Activated CD8-positive, alpha-beta memory T cell treated with anti-CD3 and anti-CD28 coated beads, Interleukin-2, amount 50 U/mL, for 1 hour (primary cell): ENCODE measurements around the gene UQCC3.
"Not testable (repeated sequence)": the region's sequence is repeated elsewhere in the genome, so short reads cannot be mapped to it uniquely, and the experiment has no call there.

Experiments used
- DNase-seq: peaks from one replicate; pipeline ENCODE4 v3.0.0-alpha.2; 2020; ENCODE audit errors: extremely low read depth

The UQCC3 gene

DNA sequence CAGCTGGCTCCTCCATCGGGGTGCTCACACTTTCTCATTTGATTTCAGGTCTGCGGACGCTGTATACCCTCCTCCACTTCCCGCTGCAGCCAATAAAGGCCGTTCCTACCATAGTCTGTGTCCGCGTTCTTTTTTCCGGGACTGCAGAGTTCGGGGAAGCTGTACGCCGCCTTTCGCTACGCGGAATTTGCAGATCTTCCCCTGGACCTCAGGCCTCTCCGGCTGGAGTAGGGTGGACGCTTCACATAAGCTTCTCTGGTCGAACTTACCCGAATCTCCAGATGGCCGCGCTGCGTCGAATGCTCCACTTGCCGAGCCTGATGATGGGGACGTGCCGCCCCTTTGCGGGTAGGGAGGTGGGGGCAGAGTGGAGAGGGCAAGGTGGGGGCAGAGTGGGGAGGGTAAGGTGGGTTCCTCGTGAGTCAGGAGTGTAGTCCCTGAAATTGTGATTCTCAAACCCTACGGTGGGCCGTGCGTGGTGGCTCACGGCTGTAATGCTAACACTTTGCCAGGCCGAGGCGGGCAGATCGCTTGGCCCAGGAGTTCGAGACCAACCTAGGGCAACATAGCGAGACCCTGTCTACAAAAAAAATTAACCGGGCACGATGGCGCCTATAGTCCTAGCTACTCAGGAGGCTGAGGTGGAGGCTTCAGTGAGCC lies 5.7 kb upstream of the UQCC3 start:
- DNase-seq, result no peak

DNA sequence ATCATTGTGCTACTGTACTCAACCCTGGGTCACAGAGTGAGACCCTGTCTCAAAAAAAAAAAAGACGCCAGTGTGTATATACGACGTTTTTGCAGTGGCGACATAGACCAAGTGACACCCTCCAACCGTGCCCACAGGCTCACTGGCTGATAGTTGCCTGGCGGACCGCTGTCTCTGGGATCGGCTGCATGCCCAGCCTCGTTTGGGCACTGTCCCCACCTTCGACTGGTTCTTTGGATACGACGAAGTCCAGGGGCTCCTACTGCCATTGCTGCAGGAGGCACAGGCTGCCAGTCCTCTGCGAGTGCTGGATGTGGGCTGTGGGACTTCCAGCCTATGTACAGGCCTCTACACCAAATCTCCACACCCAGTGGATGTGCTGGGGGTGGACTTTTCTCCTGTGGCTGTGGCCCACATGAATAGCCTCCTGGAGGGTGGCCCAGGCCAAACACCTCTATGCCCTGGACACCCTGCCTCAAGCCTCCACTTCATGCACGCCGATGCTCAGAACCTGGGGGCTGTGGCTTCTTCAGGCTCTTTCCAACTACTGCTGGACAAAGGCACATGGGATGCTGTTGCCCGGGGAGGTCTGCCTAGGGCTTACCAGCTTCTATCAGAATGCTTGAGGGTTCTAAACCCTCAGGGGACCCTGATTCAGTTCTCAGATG lies 5.1 kb upstream of the UQCC3 start:
- no peak for DNase-seq

DNA sequence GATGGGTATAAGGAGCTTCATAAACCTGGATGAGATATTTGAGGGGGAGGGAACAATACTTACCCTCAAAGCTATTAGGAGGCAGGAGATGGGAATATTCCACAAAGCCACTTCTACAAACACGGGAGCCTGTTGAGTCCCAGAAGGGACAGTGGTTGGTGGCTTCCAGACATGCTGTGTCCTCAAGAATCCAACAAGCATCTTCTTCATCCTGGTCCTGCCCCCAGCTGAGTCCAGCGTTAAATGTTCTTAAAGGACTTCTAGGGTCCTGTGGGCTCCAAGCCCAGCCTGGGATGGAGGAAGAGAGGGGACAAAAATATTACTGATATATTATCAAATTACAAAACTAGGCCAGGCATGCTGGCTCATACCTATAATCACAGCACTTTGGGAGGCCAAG lies 4.0 kb upstream of the UQCC3 start:
- DNase-seq, result no peak

DNA sequence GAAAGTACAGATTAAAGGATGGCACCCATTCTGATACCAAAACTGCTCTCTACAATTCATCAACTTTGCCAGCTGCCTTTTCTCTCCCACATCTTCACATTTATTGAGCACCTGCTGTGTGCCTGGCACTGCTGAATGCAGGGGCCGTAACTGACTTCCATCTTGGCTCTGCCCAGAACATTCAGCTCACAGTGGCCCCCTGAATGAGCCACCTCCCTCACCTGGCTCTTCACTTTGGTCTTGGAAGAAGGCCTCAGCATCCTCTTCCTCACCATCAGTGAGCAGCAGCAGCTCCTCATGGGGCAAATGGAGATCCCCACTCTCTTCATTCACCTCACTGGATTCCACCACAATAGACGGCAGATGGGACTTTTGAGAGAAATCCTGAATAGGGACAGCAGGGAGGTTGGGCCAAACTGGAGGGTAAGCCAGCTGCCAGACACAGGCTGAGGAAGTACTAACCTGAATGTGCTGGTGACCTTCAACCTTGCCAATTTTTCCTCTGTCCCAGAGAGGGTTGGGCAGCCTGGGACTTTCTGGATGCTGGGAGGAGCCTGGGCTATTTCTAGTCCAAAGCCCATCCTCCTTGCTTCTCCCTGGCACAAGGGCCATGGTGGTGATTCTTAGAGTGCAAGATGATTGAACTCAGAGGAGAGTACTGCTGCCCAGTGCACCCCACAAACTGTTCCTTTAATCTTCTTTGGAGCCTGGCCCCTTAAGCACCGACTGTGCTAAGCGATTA lies 1.9 kb upstream of the UQCC3 start:
- DNase-seq, result no peak

DNA sequence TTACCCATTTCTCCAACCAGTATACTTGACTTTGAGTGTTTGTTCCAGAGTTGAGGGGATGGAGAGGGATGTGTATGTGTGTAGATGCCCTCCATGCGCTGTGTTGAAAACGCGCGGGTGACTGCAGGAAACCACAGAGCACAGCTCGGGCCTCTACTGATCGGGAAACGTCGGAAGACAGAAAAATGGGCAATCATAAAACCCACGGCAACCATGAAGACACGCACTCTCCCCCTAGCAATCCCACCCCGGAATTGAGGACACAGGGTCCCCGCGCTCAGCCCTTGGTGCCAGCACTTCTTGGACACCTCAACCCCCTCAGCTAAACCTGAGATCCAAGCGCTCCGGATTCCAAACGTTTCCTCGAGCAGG lies 251 bp upstream of the UQCC3 start:
- no peak for DNase-seq

DNA sequence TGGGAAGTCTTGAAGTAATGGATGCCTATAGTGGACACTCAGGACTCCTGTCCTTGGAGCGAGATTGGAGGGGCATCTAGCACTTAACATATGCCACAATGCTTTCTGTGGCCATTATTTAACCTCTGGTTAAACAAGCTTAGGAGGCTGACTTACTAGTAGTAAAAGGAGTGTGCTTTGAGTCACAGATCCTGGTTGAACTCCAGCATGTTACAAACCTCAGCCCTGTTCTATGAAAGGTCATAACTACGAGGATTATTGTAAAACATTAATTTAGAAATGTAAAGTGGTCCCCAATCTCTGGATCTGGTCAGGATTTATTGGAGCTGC lies 1.7 kb downstream of the UQCC3 start:
- DNase-seq, result no peak

DNA sequence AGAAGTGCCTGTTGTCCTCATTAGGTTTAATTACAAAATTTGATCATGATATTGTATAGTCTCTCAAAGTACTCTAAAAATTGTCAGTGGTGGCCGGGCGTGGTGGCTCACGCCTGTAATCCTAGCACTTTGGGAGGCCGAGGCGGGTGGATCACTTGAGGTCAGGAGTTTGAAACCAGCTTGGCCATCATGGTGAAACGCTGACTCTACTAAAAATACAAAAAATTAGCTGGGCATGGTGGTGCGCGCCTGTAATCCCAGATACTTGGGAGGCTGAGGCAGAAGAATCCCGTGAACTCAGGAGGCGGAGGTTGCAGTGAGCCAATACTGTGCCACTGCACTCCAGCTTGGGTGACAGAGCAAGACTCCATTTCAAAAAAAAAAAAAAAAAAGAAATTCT lies 3.9 kb downstream of the UQCC3 start:
- DNase-seq, result not testable (repeated sequence)

DNA sequence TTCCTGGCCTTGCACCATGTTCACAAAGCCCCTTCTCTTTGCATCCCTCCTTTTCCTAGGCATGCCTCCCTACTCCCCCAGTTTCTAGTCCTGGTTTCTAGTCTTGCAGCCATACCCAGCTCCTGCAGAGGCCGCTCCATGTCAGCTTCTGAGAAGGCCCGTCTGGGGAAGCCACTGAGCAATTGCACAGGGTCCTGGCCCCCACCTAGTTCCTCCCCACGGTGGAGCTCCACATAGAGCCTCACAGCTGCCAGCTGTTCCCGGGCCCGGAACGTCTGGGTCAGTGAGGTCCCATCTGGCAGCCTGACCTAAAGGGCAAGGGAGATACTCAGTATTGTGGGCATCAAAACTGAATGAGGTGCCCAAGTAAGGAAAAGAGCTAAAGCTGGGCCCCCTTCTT lies 5.2 kb downstream of the UQCC3 start:
- no peak for DNase-seq

DNA sequence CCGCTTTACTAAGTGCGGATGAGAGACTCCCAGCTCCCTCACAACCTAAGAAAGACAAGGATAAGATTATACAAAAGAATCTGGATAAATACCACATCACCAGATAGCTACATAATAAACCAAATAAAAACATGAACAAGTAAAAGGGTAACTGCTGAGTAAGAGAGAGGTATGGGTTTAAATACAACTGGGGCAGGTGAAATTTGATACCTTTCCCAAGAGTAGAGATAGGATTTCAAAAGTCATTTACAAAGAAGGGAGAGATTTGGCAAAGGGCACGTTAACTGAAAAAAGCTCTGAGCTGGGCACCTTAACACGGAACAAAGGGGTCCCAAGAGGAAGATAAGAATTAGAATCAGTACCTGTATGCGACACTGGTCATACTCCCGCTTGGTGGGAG lies 5.7 kb downstream of the UQCC3 start:
- DNase-seq, result no peak

DNA sequence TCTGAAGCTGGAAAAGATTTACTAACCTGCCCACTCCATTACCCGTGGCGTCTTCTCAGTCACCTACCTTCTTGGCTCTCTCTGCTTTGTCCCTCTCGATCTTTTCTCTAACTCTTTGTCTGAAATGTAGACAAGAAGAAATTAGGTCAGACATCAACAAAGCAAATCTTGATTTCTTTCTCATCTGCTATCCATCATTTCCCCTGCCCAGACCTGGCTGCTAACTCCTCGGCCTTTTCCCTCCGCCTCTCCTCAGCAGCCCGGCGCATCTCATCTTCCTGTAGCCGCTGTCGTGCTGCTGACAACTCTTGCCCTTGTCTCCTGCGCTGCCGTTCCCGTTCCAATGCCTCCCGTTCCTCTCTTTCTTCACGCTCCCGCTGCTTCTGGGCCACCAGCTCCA lies 6.2 kb downstream of the UQCC3 start:
- DNase-seq, result no peak

DNA sequence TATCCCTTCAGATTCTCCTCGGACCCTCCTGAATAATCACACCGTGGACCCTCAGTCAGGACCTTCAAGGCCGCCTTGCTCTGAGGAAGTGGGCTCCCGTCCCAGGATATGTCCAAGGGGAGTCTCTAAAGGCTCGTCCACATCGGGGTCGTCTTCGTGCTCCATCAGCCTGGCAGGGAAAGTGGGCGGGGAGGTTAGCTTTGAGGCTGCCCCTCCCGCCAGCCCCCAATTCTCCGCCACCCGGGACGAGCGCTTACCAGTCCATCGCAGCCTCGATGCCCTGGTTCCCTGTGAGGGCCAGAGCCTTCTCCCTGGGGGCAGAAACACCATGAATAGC lies 6.9 kb downstream of the UQCC3 start:
- DNase-seq, result no peak

DNA sequence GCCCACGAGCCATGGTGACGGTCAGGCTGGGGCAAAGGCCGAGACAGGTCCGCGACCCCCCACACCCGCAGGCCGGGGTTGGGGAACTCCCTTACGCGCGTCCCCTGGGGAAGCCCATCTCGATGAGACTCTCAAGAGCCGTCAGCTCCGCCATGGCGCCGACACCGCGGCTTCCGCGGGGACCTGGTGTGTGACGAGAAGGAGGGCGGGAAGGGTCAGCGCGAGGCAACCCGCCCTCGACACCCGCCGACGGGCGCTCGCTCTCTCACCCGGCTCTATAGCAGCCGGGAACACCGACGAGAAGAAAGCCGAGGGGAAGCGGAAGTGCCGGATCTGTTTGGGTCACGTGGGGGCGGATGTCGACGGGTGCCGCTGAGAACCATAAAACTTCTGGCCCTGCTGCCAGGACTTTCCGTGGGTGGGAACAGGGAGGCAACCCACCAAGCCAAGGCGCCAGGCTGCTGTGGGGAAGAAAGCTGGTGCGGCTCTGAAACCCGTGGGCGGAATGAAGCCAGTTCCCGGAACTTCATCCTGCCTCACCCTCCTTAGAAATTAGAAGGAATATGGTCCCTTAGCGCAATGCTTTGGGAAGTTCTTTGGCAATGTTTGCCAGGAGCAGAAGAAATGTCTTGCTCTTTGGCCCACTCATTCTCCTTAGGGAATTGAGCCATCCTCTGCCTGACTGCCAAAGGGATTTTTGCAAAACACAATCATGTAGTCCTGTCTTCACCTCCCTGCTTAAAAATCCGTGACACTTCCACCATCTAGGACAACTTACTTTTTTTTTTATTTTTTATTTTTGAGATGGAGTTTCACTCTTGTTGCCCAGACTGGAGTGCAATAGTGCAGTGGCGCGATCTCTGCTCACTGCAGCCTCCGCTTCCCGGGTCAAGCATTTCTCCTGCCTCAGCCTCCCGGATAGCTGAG lies 7.6 kb downstream of the UQCC3 start, which contains the start of gene UBXN1:
TSS of gene UBXN1 (minus strand) at position 304 of the 927 bp plus-strand sequence. CDS start at position 154, 150 bp downstream.
- peak; percentile 50 for DNase-seq

DNA sequence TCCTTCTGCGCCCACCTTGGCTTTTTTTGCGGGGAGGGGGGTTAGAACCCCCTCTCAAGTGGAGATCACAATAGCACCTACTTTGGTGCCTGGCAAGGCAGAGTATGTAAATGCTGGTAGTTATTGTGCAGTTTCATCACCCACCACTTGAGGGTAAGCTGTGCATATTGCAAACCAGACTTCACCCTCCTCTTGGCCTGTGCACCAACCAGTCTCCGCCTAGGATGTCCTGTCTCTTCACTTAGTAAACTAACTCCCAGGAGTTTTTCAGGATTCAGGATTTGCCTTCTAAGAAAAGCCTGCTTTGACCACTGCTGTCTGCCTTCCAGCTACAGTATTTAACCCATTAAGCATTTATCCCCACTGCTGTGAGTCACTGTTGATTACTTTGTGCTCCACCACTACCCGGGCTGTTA lies 9.4 kb downstream of the UQCC3 start:
- no peak for DNase-seq

DNA sequence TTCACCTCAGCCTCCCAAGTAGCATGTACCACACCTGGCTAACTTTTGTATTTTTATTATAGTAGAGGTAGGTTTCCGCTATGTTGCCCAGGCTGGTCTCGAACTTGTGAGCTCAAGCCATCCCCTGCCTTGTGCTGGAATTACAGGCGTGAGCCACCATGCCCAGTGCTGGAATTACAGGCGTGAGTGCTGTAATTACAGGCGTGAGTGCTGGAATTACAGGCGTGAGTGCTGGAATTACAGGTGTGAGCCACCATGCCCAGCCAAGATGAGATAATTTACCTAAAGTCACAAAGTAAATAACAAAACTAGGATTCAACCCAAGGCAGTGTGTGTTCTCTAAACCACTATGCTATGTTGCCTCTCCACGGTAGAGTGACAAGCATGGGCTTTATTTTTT lies 11.0 kb downstream of the UQCC3 start:
- DNase-seq, result no peak

DNA sequence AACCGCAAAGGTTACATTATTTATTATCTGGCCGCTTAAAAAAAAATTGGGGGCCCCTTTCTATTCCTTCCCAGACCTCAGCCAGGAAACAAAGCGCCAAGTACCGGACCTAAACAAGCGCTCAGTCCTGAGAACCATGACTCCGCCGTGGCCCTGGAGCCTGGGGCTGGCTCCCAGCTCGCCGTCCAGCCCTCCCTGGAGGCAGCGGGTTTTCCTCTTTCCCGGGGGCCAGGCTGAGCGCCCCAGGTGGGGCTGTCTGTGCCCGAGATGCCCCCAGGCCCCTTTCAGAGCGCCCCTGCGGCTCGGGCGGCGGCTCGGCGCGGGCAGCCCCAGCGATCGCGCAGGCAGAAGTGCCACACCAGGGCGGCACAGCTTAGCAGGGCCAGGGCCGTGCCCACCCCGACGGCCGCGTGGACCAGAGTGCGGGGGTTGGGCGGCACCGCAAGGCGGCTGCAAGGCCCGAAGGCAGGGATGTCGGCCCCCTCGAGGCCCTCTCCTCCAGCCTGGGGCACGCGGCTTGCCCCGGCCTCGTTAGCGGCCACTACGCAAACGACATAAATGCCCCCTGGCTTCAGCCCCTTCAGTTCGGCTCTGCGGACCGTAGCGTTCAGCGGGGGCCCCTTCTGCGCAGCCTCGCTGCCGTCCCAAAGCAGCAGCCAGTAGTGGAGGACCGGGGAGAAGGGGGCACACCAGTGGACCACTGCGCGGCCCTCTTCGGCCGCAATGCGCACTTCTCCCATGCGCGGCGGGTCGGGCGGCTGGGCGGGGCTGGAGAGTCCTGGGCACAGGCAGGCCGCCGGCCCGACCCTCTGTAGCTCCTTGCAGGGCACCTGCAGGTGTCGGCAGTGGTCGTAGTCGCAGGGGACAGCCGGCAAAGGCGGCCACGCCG lies 16.3 kb downstream of the UQCC3 start:
- DNase-seq, result no peak

DNA sequence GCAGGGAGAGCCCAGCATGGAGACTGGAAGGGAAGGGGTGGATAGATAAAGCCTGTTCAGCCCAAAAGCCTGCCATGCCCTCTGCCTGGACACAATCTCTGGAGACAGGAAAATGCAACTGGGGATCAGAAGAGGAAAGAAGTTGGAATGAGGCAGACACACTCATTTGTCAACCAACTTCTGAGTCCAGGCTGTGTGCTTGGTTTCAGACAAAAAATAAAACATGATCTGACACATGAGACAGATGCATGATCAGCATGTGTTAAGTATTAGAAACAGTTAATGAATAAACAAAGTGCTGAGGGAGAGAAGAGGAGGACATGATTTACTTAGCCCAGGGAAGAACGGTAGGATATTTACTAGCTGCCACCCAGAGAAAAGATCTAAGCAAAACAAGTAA lies 17.0 kb downstream of the UQCC3 start:
- no peak for DNase-seq

DNA sequence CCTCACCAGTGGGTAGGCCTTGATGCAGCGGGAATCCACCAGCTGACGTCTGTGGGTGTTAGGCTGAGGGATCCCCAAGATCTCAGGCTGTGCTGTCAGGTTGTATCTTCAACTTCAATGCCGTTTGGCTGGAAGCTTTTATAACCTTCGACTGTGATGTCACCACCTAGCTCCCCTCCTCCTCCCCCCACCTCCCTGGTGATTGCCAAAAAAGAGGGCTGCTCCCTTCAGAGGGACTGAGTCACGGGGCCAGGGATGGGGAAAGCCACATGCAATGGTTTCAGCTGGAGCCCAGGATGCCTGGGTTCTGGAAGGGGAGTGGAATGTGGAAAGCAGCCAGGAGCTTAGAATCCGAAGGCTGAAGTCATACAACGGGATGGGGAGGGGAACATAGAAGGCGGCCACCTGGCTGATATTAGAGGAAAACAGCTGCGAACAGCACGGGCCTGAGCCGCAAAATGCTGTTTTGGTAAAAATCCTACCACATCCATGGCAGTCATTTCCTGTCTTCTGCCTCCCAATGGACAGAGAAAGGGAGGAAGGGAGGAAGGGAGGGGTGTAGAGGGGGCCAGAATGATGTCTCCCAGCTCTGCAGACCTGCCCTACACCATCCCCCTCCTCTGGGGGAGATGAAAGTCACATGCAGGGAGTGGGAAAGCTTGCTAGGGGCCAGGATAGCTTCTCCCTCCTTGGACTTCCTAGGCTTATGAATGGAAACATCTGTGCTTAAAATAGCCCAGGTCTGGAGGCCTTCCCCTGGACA lies 18.1 kb downstream of the UQCC3 start, which contains the start of gene LRRN4CL:
TSS of gene LRRN4CL (minus strand) at position 110 of the 763 bp plus-strand sequence. CDS start 1,022 bp downstream, outside the sequence.
- DNase-seq, result no peak

DNA sequence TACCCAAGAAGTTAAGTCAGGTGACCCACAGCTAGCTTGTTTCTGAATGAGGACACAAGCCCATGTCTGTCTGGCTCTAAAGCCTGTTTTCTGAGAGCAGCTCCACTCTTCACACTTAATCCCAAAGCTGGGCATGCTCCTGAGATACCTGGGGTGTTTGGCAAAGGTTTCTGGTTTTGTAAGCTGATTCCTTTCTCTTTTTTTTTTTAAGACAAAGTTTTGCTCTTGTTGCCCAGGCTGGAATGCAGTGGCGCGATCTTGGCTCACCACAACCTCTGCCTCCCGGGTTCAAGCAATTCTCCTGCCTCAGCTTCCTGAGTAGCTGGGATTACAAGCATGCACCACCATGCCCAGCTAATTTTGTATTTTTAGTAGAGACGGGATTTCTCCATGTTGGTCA lies 22.2 kb downstream of the UQCC3 start:
- not testable (repeated sequence) for DNase-seq

DNA sequence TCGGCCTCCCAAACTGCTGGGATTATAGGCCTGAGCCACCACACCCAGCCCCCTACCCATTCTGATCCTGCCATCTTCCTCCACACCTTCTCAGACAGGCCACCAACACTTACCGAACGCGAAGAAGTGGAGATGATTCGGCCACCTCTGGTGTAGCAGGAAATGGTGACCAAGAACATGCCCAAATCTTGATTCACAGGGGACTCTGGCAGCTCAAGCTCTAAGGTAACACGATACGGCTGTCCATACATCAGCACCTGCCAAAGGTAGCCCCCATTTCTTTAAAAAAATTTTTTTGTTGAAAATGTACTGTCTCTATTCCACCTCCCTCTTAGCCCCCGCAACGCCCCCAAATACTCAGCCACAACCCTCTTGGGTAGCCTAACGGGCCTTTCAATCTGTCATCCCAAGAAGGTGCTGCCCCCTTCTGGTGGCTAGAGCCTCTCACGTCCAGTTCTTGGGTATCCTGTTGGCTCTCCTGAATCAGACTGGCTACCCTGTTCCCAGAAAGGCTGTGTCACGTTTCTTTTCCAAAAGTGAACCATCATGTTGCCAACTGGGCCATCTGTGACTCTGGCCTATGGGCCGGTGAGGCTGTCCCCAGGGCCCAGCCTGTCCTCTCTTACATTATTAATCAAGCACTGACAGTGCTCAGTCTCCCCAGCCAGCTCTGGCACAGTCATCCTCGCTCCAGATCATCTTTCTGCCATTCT lies 23.1 kb downstream of the UQCC3 start:
- peak; percentile 54 for DNase-seq

DNA sequence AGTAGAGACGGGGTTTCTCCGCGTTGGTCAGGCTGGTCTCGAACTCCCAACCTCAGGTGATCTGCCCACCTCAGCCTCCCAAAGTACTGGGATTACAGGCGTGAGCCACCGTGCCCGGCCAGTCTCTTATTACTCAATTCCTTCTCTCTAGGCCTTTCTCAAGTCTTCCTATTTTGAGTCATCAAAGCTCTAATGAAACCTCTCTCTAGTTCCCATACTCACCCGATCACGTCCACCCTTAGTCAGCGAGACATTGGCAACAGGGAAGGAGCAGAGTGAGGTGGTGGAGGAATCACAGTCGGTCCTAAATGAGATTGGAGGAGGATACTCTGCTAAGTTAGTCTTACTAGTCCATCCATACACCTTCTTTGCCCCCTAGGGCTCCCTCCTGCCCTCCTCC lies 30.8 kb downstream of the UQCC3 start:
- DNase-seq, result no peak
